IMR-90 (cell line): ENCODE results near the gene CTCF.

Experiments
- POLR2A ChIP-seq: IDR thresholded peaks from 2 replicates; pipeline ENCODE4 v1.6.1; 2012; ENCODE audit warnings: mild to moderate bottlenecking, low read depth, low read length
- RAD21 ChIP-seq: IDR thresholded peaks from 2 replicates; pipeline ENCODE4 v1.6.1; 2012; ENCODE audit warnings: low read length, improper control_type of control experiment
- TF ChIP-seq, protein P1 (sequence below): conservative IDR thresholded peaks from 2 replicates; pipeline ENCODE4 v1.5.1; 2012; ENCODE audit warnings: mild to moderate bottlenecking, low read depth, low read length, improper control_type of control experiment

- no peak for TF ChIP-seq POLR2A
- no peak for TF ChIP-seq RAD21
- TF ChIP-seq, protein P1, sequence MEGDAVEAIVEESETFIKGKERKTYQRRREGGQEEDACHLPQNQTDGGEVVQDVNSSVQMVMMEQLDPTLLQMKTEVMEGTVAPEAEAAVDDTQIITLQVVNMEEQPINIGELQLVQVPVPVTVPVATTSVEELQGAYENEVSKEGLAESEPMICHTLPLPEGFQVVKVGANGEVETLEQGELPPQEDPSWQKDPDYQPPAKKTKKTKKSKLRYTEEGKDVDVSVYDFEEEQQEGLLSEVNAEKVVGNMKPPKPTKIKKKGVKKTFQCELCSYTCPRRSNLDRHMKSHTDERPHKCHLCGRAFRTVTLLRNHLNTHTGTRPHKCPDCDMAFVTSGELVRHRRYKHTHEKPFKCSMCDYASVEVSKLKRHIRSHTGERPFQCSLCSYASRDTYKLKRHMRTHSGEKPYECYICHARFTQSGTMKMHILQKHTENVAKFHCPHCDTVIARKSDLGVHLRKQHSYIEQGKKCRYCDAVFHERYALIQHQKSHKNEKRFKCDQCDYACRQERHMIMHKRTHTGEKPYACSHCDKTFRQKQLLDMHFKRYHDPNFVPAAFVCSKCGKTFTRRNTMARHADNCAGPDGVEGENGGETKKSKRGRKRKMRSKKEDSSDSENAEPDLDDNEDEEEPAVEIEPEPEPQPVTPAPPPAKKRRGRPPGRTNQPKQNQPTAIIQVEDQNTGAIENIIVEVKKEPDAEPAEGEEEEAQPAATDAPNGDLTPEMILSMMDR = no peak
Measured at GRCh38 chr16:67657017-67657608, 94.8 kb downstream of the CTCF start.
